GM18861 (cell line): ENCODE measurements around the gene GLB1L2.

Experiments used
- ATAC-seq: cut with Tn5 transposase; IDR thresholded peaks from one replicate; pipeline ENCODE4 v1.9.1; 2021; ENCODE audit not compliant: unreplicated experiment

GLB1L2 gene

DNA sequence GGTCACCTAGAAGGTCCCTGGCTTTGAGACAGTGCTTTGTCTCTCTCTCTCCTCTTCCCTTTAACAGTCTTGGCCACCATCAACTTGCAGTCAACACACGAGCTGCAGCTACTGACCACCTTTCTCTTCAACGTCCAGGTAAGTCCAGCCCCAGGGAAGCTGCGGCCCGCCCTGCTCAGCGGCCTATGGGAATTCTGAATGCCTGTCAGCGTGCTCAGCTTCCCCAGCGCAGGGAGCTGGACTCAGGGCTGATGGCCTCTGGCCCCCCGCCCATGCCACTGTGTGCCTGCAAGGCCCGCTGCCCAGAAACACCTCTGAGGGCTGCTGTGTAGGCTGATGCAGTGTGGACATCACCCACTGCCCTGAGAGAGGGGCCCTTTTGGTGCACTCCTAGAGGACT lies 32.5 kb downstream of the GLB1L2 start:
- ATAC-seq = no peak

DNA sequence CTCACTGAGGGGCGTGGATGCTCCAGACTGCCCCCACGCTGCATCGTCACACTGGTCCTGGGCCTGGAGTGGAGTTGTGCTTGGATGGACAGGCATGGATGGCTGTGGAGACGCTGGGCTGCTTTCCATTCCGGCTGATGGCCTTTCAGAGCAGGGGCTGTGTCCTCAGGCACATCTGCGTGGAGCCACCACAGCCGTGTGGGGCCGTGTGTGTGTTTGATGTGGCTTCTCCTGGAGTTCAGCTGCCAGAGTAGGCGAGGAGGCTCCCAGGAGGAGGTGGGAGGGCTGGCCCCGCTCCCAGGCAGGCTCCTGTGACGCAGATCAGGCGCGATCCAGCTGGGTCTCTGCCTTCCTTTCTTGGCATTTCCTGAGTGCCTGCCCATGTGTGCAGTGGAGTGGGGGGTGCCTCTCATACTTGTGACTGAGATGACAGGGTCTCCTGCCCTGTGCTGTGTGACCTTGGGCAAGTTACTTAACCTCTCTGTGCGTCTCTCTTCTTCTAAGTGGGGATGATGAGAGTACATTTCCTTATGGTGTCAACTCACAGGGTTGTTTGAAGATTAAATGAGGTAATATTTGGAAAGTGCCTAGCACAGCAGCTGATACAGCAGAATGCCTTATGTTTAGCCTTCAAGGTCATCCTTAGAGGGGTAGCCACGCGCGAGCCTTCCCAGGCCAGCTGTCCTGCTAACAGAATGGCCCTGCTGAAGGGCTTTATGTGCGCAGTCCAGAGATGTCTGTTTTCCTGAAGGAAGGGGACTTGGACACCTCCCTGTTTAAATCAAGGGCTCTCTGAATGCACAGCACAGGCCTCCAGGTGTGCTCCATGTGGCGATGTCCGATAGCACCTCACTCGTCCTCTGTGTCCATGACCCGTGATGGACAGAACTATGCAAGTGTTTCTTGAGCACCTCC lies 33.5 kb downstream of the GLB1L2 start:
- ATAC-seq = no peak

DNA sequence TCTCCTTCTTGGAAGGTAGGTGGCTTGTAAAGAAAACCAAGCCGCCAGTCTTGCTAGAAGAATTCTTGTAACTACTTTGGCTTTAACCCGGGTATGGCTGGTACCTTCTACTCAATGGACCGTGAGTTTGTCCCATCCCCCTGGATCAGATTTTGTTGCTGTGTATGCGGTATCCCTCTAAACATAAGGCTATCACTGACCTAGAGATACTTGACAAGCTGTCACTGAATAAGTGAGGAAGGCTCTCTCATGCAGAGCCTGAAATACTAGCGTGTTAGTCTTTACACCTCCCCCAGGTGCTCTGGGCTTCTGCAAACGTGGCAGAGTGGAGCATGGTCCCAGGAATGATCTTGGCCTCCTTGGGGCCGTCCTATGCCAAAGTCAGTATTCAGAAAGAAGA lies 34.5 kb downstream of the GLB1L2 start:
- no peak for ATAC-seq

DNA sequence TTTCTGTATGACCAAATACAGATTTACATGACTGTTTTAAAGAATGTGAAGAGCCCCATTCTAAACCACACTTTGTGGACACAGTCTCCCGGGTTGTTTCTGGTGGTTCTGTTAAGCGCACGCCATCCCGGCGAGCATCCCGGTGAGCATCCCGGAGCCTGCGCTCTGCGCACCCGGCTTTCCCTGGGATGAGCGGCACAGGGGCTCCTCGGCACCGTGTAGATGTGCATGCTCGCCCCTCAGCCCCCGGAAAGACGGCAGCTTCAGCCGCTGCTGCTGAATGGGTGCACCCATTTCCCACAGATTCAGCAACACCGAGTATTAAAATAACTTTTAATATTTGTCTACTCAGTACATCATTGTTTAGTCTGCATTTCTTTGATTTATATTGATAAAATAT lies 36.0 kb downstream of the GLB1L2 start:
- ATAC-seq = no peak

DNA sequence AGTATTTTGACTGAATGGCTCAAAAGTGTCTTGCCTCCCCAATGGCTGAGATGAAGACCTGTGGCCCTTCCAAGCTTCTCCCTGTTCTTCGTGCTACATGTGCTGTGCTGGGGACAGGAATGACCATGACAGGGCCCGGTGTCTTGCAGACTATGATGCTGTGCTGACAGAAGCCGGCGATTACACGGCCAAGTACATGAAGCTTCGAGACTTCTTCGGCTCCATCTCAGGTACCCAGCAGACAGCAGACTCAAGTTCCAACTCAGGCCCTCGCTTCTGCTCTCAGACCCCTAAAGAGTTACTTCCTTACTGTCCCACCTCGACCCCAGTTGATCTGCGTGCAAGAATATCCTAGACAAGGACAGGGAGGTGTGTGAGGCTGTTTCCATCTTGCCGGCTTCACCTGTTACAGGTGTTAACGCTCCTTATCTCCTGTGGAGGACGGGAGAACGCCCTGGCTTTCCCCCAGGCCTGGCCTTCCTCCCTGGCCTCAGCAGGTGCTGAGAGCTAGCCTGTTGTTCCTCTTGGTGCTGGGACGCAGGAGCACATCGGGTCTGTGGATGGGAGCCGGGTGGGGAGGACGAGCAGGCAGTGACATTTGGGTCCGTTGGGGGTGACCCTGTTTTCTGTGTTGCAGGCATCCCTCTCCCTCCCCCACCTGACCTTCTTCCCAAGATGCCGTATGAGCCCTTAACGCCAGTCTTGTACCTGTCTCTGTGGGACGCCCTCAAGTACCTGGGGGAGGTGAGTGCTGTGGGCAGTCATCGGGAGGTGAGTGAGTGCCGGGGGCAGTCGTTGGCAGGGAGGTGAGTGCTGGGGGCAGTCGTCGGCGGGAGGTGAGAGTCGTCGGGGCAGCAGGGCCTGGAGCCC lies 38.1 kb downstream of the GLB1L2 start:
- ATAC-seq = no peak

DNA sequence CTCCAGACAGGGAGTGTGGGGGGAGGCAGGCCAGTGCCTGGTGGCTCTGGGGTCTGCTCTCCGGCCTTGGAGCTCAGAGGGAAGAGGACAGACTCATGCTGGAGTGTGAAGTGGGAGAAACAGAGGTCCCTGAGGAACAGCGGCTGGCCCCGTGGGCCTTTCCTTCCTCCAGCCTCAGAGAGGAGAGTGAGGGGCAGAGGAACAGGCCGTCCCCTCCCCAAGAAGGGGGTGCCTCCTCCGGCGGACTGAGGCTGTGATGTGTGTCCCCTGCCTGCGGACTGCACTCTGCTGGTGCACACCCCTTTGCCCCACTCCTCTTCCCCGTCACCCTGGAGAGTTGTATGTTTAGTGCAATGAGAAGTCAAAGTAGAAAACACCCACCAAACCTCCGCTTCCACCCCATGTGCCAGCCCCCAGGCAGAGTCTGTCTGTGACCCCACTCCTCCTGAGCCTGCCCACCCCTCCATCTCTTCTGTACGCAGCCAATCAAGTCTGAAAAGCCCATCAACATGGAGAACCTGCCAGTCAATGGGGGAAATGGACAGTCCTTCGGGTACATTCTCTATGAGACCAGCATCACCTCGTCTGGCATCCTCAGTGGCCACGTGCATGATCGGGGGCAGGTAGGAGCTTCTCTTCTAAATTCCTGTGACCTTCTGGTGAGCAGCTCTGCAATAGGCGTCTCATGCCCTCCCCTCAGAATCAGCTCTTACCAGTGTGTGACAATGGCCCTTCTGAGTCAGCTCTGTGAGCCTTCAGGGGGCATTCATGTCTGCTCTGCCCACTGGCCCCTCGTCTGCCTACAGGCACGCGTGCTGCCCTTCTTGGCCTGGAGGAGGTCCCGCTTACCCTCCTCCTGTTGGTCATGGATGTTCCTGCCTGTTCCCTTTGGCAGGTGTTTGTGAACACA lies 39.0 kb downstream of the GLB1L2 start:
- ATAC-seq = no peak

DNA sequence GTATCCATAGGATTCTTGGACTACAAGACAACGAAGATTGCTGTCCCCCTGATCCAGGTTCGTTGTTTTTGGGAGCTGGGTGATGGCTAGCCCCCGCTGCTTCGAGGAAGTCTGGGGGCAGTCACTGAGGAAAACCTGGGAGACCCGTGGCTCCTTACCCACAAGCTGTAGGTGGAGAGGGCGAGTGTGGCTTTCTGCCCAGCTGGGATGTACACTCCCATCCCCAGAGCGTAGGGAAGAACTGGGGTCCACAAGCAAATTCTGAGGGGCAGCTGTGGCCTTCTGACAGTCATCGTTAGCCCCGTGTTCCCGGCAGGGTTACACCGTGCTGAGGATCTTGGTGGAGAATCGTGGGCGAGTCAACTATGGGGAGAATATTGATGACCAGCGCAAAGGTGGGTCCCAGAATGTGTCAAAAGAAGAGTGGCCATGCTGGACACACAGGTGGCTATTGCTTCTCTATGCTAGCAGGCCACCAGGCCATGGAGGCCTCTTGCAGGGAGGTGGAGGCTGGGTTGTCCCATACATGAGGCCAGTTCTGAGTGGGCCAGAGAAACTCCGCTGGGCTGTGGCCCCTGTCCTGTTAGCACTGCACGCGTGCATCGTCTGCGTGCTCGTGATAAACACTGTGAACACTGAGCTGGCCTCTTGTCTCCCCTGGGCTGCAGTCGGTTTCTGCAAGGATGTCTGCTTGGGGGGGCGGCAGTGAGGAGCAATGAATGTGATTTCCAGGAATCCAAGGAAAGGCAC lies 39.8 kb downstream of the GLB1L2 start:
- ATAC-seq = no peak

DNA sequence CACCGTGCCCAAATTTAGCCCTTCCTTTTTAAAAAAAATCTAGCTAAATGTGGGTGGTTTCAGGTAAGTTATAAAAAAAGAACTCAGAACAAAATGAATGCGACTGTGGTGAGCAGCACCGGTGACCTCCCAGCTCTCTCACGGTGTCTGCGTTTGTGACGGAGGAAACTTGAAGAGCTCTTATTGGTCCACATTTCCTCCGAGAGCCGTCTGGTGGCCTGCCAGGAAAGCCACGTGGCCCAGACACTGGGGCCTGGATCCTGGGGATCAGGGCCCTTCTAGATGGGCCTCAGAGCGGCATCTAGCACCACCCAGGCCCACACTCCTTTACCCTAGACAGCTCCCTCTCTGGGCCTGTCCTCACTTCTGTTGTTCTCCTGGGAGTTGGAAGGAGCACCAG lies 40.7 kb downstream of the GLB1L2 start:
- no peak for ATAC-seq

DNA sequence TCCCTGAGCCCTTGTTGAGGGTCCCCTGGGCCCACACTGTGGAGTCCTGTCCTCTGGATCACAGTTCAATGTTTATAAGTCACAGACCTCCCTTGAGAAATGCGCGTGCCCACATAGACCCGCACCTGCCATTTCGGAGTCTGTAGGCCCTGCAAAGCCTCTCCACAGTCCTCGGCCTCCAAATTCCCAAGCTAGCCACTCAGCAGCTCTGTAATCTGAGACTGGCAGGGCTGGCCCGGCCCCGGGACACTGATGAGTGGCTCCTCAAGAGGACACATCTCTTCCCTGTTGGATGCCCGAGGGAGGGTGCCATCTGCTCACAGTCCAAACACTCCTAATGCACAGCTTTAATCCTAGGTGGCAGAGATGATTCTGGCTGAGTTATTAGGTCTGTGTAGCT lies 41.2 kb downstream of the GLB1L2 start:
- ATAC-seq = no peak

DNA sequence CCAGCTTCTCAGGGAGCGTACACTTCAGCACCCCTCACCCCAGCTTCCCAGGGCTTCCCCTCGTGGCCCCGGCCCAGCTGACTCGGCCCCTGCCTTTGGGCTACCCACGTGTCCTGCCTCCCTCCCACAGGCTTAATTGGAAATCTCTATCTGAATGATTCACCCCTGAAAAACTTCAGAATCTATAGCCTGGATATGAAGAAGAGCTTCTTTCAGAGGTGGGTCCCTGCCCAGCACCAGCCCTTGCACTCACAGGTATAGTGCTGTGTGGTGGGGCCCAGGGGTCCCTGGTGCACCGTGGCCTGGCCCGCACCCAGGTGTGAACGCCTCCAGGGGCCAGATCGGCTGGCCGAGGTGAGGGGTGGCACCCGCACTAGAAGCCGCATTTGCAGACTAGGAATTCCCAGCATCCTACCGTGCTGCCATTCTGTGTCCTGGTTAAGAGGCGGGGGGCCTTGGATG lies 41.8 kb downstream of the GLB1L2 start:
- ATAC-seq = no peak

DNA sequence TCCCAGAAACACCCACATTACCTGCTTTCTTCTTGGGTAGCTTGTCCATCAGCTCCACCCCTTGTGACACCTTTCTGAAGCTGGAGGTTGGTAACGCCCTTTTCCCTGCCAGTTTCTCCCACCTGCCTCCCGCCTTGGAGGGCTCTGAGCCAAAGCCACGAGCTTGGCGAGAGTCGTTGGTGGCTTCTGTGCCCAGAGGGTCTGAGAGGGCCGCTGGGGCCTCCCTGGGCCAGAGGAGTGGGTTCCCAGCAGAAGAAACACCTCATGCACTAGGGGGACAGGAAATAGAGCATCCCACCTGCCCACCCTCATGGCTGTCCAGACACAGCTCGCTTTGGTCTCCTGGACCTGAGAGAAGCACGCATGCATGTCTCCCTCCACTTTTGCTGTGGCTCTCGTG lies 42.4 kb downstream of the GLB1L2 start:
- ATAC-seq = no peak

DNA sequence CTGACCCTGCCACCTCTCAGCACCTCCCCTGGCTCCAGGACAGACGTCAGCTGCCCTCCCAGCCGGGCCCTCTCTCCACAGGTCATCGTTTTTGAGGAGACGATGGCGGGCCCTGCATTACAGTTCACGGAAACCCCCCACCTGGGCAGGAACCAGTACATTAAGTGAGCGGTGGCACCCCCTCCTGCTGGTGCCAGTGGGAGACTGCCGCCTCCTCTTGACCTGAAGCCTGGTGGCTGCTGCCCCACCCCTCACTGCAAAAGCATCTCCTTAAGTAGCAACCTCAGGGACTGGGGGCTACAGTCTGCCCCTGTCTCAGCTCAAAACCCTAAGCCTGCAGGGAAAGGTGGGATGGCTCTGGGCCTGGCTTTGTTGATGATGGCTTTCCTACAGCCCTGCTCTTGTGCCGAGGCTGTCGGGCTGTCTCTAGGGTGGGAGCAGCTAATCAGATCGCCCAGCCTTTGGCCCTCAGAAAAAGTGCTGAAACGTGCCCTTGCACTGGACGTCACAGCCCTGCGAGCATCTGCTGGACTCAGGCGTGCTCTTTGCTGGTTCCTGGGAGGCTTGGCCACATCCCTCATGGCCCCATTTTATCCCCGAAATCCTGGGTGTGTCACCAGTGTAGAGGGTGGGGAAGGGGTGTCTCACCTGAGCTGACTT lies 43.2 kb downstream of the GLB1L2 start:
- no peak for ATAC-seq

DNA sequence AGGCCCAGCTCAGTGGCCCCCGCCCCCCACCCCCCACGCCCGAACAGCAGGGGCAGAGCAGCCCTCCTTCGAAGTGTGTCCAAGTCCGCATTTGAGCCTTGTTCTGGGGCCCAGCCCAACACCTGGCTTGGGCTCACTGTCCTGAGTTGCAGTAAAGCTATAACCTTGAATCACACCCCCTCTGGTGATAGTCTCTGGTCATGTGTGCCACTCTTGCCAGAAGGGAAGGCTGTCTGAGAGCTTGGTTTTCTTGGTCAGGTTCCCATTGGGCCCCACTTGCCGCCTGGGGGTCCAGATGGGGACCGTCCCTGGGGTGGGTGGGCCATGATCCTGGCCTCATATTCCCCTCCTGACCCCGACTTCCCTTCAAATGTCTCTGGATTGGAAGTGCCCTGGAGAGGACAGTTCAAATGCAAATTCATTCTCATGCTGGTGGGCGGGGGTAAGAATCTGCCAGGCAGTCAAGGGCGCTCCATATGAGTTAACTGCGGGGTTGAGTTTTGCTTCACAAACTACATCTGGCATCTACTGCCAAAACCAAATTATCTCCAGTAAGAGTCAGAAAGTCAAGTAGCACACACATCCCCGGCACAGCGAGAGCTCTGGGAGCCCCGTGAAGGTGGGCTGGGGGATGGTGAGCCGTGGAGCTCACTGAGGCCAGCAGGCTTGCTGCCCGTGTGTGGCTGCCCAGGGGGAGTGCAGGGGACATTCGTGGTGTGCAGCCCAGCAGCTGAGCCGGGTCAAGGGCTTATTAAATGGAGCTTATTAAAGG lies 44.5 kb downstream of the GLB1L2 start:
- ATAC-seq = no peak

DNA sequence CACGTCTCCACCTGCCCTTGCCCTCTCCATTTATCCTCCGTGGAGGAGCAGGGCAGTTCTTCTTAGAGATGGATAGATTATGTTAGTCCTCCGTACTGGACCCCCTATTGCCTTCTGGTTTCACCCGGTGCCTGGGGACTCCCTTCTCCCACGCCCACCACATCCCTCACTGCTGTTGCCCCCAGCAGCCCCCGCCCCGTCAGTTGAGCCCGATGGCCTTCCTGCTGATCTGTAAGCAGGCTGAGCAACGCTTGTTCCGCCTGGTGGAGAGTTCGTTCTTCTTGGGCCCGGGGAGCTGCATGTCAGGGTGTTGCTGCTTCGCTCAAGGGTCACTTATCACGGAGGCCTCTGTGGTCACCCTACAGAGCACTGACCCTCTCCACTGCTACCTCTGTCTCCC lies 46.1 kb downstream of the GLB1L2 start:
- ATAC-seq = no peak

DNA sequence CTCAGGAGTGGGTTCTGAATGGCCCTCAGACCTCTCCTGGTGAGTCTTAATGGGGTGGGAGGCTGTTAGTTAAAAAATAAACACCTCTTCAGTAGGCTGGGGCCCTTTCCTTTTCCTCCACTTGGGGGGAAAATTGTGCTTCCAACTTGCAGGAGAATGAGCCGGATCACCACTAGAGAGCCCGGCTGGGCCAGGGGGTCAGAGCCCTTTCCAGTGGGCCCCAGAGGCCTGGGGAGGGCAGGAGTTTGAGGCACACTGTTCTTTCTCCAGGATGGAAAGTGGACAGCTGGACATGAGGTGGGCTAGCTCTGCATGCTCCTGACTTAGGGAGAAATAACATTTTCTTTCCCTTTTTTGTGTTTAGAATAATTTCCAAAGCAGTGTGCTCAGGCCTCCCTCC lies 47.5 kb downstream of the GLB1L2 start:
- no peak for ATAC-seq

DNA sequence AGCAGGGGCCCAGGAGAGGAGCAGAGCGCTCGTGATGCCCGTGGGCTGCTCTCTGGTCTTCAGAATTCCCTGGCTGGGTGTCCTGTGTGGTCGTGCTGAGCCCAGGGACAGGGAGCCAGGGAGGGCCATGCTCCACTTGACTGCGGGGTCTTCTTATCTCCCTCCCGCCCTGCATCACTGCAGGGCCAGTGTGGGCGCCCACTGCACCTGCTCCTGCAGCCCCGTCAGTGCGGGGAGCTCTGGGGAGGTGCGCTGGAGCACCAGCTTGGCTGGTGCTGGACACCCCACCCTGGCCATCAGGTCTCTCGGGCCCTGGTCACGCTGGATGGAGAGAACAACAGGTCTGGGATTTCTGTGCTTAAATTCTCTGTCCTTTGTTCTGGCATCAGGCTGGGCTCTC lies 48.4 kb downstream of the GLB1L2 start:
- ATAC-seq = no peak

DNA sequence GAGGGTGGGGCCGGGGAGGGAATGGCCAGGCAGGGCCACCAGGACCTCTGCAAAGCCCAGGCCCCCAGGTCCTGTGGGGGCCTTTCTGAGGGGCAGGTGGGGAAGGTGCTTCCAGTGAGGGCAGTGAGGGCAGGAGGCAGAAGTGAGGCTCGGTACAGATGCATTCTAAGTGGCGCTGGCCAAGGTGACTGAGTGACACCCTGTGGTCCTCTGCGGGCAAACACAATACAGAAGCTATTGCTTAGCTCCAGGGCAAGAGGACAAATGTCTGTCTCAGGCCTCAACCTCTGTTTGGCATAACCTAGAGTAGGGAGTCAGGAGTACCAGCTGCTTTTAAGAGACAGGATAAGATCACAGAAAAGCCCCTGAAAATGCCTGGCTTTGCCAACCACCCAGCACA lies 49.0 kb downstream of the GLB1L2 start:
- ATAC-seq = no peak

DNA sequence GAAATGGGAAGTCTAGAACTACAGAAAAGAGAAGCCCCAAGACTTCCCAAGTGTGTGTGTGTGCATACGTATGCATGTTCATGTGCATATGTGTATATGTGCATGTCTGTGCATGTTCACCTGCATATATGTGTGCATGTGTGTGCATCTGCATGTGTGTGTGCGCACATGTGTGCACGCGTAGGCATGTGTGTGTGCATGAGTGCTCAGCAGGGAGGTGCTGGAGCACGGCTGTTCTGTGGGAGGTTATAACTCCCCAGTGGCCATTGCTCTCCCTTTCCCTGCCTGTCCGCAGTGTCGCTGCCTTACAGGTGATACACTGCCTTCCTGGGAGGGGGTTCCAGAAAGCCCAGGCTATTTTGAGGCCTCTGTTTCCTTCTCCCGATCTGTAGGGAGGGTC lies 50.5 kb downstream of the GLB1L2 start:
- no peak for ATAC-seq

DNA sequence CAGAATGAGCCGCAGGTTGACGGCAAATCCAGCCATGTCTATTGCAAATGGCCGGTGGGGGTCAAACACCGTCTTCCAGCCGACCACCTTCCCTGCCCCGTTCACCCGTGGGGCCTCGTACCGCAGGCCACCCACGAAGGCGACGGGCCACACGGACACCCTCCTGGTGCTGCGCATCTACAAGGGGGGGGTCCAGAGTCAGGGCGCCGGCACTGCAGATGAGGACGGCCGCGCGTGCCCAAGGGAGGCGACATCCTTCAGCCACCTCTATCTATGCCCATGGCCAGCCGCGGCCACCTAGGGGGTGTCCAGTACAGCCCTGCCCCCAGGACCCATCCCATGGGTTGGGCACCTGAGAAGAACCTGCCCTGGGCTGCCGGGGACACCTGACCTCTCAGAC lies 51.0 kb downstream of the GLB1L2 start:
- ATAC-seq = no peak
